ENCODE results near the gene ARL15. TPM values are rescaled to one million over a fixed set of nuclear protein-coding genes. Genes with fewer than 3 reads are reported as not detected.

The ARL15 gene
- total RNA-seq, 1 experiment from 2014 or later, result 13.0 TPM

- no peaks in the 10 kb centered on the region for H3K36me3 Mint-ChIP-seq (ENCODE audit: insufficient read depth in 1 of 3, low read depth in 3 of 3)
- no CpG with 5 or more reads among the region's 4 CpGs for WGBS (ENCODE audit: extremely low coverage, insufficient read length, low lambda C conversion rate)
These were observed 61.0 kb downstream of the ARL15 start for GRCh38 chr5:54249210-54250028.

More at GRCh38 chr5:54249210-54250028, 61.0 kb downstream of the ARL15 start:
- Histone ChIP-seq H3K79me2 (ENCODE audit: insufficient read depth, low read length) (no peaks in the 10 kb centered on the region; the same call in 1 of the 2 replicates), H2BK120ac (ENCODE audit: low read depth, low read length, poor library complexity, severe bottlenecking) (no peak overlapping the region), H3T11ph (ENCODE audit: low read length) (no peak overlapping the region), H2BK15ac (ENCODE audit: low read depth, low read length) (no peak overlapping the region), H3K9ac (ENCODE audit: extremely low read depth, insufficient read length, low read length) (no peak overlapping the region), H3K14ac (ENCODE audit: insufficient read depth, low read length) (no peak overlapping the region), H2AK5ac (ENCODE audit: insufficient read length, low read length) (no peak overlapping the region), H3K23ac (ENCODE audit: insufficient read length, low read depth, low read length) (no peak overlapping the region), H2BK12ac (ENCODE audit: insufficient read length, low read depth, low read length) (no peak overlapping the region), H3K4me1 (ENCODE audit: insufficient read depth, low read length) (no peaks in the 10 kb centered on the region), H3K18ac (ENCODE audit: insufficient read length, low read depth, low read length) (no peak overlapping the region), H4K8ac (replicated peaks; ENCODE audit: insufficient read length, low read depth, low read length) (no peak overlapping the region), H4K20me1 (ENCODE audit: control insufficient read depth, insufficient read depth, insufficient read length) (no peaks in the 10 kb centered on the region), H3K27me3 (ENCODE audit: insufficient read depth, low read length) (no peaks in the 10 kb centered on the region), H3K56ac (ENCODE audit: insufficient read length, low read depth, low read length) (no peak overlapping the region), H3K79me1 (ENCODE audit: insufficient read depth, low read depth, low read length, poor library complexity, severe bottlenecking) (no peaks in the 10 kb centered on the region), H3K9me3 (ENCODE audit: control insufficient read depth, low read depth, low read length) (no peaks in the 10 kb centered on the region), H2BK20ac (ENCODE audit: low read depth, low read length, poor library complexity, severe bottlenecking) (no peak overlapping the region), H2BK5ac (ENCODE audit: insufficient read length, low read length) (no peak overlapping the region), H4K5ac (ENCODE audit: insufficient read length, low read depth, low read length) (no peak overlapping the region), H4K91ac (ENCODE audit: insufficient read length, low read depth, low read length) (no peak overlapping the region), H3K23me2 (ENCODE audit: insufficient read length, low read depth, low read length, poor library complexity, severe bottlenecking) (no peaks in the 10 kb centered on the region), H2AFZ (ENCODE audit: low read length) (no peak overlapping the region), H3K4ac (ENCODE audit: low read depth, low read length) (no peak overlapping the region), H3K27ac (ENCODE audit: insufficient read length, low read depth, low read length) (no peak overlapping the region), H3K4me2 (ENCODE audit: insufficient read depth, insufficient read length, low read length) (no peak overlapping the region)
- TF ChIP-seq CTCF (conservative IDR thresholded peaks at IDR 0.05), result no peak
- H3K27ac Mint-ChIP-seq, result no peak overlapping the region
- H3K27me3 Mint-ChIP-seq (ENCODE audit: low read depth), result no peaks in the 10 kb centered on the region
- H3K4me3 Mint-ChIP-seq, result no peak overlapping the region
- H3K4me1 Mint-ChIP-seq, result peaks cover 0 to 9% of the 10 kb centered on the region in 2 experiments; a peak in 2 of 4 replicates
- H3K9me3 Mint-ChIP-seq, result no peaks in the 10 kb centered on the region
- DNase-seq, result no peak
